Fibroblast of skin of right quadriceps (primary cell): Measurements from ENCODE around the gene INPP5J.
"Not testable (repeated sequence)": the region's sequence is repeated elsewhere in the genome, so short reads cannot be mapped to it uniquely, and the experiment has no call there.

Source experiments
- DNase-seq: peaks from one replicate; pipeline ENCODE4 v3.0.0-alpha.2; 2013

The INPP5J gene

DNA sequence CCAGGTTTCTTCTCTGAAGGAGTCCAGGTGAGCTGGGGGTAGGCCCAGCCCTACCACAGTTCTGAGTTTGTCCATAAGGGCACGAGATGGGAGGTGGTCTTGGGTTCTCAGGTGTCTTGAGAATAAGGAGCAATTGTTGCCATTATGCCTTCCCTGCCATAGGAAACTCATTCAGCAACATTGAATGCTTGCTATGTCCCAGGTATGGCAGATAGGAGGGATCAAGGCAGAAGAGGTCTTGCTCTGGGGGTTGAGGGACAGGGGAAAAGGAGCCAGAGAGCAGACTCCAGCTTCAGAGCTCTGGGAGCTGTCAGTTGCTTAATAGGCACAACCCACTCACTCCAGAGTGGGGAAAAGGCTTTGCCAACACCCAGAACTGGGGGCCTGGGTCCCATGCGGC lies 19.7 kb upstream of the INPP5J start:
- DNase-seq = no peak

DNA sequence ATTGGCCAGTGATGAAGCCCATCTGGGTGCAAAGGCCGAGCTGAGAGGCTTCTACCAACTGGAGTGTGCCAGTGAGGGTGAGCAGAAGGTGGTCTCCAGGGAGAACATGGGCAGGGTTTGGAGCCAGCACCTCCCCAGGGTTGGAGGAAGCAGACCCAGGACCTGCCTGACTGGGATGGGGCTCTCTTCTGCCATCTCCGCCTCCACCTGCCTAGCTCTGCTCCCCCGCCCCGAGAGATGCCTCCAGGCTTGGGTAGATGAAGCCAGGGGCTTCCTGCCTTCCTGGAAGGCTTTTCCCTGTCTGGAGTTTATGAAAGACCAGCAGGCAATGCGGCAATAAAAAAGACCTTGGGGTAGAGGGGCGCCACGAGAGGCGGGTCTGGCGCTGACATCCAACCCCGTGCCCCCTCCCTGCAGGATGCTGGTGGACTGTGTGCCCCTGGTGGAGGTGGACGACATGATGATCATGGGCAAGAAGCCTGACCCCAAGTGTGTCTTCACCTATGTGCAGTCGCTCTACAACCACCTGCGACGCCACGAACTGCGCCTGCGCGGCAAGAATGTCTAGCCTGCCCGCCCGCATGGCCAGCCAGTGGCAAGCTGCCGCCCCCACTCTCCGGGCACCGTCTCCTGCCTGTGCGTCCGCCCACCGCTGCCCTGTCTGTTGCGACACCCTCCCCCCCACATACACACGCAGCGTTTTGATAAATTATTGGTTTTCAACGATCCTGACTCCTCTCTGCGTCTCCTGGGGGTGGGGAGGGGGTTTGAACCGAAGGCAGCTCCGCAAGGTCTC lies 18.7 kb upstream of the INPP5J start:
- DNase-seq = no peak

DNA sequence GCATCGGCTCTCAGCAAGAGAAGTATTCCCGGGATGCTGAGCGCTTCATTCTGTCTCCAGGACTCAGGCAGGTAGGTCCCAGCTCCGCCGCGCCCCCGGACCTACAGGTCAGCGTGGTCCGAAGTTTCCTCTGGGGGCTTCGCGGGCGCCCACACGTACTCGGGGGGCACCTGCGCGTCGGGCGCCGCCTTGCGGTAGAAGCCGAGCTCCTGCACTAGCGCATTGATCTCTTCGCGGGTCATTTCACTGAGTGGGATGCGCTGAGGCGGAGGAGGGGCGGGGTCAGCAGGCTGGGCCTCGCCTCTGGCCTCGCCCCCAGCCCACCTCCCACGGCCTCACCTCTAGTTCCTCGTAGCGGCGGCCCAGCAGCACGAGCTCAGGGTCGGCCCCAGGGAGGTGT lies 17.9 kb upstream of the INPP5J start:
- no peak for DNase-seq

DNA sequence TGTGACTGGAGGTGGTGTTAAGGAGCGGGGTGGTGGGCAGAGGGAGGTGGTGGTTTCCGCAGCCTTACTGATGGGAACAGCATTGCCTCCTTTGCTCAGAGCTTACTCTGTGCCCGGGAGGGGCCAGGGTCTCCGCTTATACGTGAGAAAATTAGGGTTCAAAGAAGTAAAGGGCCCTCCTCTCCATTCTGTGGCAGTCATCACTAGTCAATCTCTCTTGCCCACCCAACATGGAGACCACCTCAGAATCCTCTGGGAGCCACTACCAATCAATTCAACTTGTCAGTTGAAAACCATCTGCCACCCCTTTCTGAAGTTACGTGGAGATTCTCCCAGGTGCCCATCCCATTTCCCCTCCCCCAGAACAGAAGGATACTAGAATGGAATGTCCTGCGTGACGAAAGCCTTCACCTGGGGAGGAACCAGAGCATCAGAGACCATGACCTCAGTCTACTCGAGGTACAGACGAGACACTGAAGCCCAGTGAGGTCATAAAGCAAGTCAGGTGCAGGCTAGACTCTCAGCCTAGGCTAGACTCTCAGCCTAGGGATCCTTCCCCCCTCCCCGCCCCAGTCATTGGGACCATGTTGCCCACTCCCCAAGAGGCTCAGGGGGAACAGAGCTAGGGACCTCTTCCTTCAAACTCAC lies 17.4 kb upstream of the INPP5J start:
- no peak for DNase-seq

DNA sequence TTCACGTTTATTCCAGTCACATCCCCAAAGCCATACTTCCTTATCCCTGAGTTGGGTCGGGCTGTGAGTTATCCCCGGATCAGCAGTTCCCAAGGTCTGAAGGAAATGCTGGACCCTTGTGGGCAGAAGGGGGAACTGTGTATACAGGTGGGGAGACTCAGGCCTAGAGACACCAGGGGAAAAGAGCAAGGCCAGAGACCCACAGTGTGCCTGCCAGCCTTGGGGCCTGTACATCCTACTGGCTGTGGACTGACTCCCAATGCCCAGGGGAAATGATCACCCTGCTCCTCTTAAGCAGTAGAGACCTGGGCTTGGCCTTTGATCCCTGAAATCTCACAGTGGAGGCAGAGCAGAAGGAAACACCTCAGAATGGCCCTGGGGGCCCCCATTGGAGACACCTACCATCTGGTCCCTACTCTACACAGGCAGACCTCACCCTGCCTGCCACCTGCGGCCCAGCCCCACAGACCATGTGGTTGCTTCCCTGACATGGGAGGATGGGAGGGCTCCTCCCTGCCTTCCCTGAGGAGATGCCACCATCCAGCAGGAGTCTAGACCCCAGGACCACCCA lies 16.7 kb upstream of the INPP5J start:
- no peak for DNase-seq

DNA sequence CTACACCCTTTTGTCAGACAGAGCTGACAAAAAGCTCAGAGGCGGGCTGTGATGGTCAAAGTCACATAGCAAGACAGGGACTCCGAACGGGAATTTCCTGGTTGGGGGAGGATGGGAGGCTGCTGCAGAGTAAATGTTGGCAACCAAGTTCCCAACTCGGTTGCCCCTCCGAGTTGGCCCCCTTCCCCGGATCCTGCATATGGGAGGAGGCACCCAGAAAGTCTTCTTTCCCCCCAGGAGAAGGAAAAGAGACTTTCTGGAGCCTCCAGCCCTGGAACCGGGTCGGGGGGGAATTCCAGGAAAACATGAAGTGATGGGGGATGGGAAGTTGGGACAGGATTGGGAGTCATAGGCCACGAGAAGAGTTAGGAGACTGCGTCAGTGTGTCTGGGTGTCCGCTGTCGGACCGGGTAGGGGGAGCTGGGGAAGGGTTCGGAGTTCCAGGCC lies 16.0 kb upstream of the INPP5J start:
- DNase-seq = peak; percentile 57

DNA sequence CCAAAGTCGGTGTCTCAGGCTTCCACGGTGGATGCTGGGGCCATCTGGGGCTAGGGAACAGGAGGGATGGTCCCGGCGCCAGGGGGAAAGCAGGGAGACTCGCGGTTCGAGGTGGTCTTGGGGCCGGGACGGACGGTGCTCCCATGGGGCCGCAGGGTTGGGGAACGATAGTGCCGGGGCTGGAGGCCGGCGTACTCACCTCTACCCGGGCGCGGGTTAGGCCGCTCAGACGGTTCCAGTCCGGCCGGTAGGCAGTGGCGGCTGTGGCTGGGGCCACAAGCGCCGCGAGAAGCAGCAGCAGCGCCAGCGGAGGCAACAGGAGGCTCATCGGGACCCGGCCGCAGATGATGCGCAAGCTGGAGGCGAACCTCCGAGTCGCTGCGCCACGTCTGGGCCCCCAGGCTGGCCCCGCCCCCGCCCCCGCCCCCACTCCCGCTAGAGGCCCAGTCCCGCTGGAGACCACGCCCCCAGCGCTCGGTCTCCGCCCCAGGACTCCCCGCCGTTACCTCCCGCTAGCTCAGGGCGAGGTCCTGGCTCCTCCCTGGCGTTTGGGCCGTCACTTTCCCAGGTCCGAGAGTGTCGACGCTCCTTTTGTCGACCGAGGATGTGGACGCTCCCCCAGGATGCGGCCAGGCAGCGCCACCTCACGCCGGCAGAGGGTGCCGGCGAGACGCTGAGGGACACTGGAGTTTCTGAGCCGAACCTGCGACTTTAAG lies 15.4 kb upstream of the INPP5J start, which contains the start of gene SELENOM:
Gene SELENOM, minus strand, starts transcription at position 391 of the 716 bp plus-strand sequence. Its CDS starts 63 bp downstream, at position 328.
- DNase-seq = peak; percentile 99

DNA sequence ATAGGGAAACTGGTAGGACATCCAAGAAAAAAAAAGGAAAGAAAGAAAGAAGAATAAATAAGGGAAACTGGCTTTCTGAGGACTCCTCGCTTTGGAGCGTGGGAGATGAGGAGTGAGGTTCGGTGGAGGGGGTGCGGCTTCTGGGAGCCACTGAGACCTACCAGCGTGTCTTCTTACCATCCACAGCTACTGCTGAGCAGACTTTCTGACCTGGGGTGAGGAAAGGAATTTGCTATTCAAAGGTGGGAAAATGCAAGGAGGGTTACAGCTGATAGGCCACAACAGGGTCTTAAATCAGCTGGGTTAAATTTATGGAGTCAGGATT lies 14.9 kb upstream of the INPP5J start:
- no peak for DNase-seq

DNA sequence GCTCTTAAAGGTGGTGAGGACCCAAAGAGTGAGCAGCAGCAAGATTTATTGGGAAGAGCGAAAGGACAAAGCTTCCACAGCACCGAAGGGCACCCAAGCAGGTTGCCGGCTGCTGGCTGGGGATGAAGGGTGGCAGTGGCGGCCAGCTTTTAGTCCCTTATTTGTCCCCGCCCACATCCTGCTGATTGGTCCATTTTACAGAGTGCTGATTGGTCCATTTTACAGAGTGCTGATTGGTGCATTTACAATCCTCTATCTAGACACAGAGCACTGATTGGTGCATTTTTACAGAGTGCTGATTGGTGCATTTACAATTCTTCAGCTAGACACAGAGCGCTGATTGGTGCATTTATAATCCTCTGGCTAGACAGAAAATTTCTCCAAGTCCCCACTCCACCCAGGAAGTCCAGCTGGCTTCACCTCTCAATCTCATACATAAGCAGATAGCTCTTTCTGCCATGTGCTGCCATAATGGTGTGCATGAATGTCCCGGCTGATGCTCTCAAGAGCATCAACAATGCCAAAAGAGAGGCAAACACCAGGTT lies 10.1 kb upstream of the INPP5J start:
- not testable (repeated sequence) for DNase-seq

DNA sequence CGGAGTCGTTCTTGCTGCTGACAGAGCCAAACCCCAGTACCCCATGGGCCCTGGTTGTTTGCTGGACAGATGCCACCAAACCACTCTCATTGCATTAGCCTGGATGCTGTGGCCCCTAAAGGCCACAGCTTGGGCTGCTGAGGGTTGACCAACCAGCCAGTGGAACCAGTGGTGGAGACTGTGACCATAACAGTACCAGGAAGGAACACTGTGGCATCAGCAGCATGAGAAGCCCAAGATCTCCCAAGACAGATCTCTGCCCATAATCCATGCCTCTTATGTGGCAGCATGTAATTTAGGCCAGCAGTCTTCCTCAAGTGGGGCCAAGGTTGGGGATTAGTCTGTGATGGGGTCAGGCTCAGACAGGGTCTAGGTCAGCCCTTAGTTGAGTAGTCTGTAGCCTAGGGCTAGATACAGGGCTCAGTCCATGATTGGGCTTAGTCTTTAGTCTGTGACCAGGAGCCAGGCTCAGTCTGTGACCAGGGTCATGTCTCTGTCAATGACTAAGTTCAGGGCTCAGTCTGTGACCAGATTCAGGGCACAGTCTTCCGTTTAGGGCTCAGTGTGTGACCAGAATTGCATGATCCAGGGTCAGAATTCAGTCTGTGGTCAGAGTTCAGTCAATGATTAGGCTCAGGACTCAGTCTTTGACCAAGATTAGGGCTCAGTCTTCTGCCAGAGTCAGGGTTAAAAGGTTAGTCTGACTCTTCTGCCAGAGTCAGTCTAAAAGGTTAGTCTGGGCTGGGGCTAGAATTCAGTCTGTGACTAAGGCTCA lies 4.5 kb upstream of the INPP5J start:
- no peak for DNase-seq

DNA sequence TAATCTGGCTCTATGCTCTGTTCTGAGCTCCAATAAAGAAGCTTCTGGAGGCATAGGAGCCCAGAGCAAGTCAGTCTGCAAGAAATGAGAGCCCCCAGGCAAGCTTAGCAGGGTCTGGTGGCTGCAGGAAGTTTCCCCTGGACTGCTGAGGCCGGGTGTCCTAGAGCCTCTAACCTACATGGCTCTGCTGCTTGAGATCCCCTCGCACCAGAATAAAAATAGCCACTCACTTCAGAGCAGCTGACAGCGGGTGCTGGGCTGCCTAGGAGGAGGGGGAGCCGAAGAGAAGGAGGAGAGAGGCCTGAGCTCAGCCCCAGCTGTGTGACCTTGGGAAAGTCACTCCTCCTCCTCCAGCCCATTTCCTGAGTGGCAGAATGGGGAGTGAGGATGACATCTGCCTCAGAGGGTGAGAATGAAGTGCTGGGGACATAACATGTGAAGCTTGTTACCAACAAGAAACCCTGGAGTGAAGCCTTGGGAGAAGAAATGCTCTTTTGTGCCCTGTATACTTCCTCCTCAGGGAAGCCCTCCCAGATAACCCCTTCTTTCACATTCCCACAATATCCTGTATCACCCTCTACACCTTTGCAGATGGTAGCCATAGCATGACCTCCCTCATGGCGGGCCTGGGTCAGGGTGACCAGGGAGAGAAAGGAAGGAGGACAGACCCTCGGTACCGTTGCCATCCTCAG lies 3.6 kb upstream of the INPP5J start:
- DNase-seq = no peak

DNA sequence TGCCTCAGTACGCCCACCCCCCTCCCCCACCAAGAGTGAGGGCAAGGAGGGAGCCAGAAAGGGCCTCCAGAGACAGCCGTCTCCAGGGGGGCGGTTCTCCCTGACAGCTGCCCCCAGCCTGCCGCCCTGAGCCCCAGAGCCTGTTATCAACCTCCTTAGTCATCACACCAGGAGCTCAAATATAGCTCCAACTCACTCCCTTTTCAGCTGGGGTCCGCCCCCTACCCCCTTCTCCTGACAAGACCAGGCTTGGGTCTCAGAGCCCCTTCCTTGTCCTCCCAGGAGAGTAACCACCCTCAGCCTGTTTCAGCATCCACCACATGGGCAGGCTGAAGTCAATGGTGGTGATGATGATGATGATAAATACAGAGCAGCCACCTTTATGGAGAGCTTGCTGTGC lies 2.5 kb upstream of the INPP5J start:
- no peak for DNase-seq

DNA sequence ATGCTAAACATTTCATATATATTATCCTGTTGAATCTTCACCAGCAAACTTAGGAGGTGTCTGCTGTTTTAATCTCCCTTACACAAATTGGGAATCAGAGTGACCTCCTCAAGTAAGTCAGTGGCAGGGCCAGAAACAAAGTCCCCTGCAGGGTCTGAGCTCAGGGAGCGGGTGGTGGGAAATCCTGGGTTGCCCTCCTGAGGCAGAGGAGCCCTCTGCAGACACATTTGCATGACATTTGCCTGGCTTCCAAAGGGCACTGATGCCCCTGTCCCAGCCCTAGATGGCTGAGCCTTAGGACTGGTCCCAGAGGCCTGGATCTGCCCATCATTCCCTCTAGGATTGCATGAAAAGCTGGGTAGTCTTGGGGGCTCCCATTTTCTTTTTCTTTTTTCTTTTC lies 2.1 kb upstream of the INPP5J start:
- no peak for DNase-seq

DNA sequence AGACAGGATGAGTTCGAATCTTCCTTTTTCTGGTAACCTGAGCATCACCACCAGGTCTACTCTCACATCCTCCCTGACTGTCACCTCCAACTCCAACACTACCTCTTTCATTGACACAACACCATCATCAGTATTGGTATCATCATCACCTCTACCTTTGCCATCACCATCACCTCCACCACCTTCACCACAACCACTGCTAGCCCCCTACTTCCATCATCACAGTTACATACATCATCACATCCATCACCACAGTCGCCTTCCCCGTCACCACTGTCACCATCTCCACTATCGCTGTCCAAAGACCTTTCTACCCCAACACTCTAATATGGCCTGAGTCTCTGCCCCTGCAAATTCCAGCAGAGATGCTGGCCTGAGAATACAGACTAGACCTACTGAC lies 1.4 kb upstream of the INPP5J start:
- DNase-seq = no peak

DNA sequence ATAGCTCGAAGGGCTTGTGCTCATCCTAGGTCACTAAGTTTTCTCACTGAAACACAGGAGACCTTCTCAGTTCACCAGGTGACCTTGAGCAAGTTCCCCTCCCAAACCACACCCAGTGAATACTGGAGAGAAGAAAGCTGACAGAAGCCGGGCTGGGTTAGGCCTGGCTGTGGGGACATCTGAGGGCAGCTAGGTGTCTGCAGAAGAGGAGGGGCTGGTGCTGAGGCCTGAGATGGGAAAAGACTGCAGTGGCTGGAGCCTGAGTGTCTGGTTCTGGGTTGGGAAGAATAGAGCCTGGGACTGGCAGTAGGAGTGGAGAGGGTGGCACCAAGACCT lies 602 bp upstream of the INPP5J start:
- DNase-seq = no peak

DNA sequence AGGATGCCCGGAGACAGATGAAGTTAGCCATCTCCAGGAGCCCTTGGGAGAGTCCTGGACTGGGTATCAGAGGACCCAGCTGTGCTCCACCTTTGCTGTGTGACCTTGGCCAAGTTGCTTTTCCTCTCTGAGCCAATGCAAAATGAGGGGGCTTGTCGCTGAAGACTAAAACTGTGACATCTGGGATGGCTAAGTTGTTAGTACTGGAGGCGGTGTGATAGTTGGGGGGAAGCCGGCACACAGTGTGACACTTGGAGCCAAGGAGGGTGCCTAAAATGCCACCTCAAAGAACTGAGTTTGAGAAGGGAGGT lies 481 bp downstream of the INPP5J start:
- DNase-seq = no peak

DNA sequence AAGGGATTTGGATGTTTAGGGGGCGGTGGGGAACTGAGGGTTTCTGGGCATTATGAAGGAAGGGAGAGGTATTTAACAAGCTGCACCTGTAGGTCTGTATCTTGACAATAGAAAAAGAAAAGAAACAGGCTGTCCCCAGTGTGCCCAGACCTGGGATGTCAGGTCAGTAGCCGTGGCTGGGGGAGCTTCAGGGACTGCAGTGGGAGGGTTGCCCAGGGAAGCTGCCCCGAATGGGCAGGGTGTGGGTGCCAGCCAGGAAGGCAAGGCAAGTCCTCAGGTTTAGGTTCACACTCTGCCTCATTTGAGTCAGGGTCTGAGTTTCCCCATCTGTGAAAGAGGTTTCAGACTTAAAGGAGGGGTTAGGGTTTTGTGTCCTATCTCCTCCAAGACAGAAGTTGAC lies 1.5 kb downstream of the INPP5J start:
- no peak for DNase-seq

DNA sequence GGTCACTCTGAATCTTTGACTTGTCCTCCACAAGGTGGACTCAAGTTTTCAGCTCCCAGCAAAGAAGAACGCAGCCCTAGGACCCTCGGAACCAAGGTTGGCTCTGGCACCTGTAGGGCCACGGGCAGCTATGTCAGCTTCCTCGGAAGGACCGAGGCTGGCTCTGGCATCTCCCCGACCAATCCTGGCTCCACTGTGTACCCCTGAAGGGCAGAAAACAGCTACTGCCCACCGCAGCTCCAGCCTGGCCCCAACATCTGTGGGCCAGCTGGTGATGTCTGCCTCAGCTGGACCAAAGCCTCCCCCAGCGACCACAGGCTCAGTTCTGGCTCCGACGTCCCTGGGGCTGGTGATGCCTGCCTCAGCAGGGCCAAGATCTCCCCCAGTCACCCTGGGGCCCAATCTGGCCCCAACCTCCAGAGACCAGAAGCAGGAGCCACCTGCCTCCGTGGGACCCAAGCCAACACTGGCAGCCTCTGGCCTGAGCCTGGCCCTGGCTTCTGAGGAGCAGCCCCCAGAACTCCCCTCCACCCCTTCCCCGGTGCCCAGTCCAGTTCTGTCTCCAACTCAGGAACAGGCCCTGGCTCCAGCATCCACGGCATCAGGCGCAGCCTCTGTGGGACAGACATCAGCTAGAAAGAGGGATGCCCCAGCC lies 2.2 kb downstream of the INPP5J start:
- no peak for DNase-seq

DNA sequence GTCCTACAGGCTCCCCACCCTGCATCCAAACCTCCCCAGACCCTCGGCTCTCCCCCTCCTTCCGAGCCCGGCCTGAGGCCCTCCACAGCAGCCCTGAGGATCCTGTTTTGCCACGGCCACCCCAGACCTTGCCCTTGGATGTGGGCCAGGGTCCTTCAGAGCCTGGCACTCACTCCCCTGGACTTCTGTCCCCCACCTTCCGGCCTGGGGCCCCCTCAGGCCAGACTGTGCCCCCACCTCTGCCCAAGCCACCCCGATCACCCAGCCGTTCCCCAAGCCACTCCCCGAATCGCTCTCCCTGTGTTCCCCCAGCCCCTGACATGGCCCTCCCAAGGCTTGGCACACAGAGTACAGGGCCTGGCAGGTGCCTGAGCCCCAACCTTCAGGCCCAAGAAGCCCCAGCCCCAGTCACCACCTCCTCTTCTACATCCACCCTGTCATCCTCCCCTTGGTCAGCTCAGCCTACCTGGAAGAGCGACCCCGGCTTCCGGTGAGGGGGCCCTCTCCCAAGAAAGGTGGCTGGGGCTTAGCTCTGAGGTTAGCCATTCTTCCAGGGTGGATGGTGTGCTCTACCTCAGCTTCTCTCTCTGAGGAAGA lies 2.9 kb downstream of the INPP5J start:
- DNase-seq = no peak

DNA sequence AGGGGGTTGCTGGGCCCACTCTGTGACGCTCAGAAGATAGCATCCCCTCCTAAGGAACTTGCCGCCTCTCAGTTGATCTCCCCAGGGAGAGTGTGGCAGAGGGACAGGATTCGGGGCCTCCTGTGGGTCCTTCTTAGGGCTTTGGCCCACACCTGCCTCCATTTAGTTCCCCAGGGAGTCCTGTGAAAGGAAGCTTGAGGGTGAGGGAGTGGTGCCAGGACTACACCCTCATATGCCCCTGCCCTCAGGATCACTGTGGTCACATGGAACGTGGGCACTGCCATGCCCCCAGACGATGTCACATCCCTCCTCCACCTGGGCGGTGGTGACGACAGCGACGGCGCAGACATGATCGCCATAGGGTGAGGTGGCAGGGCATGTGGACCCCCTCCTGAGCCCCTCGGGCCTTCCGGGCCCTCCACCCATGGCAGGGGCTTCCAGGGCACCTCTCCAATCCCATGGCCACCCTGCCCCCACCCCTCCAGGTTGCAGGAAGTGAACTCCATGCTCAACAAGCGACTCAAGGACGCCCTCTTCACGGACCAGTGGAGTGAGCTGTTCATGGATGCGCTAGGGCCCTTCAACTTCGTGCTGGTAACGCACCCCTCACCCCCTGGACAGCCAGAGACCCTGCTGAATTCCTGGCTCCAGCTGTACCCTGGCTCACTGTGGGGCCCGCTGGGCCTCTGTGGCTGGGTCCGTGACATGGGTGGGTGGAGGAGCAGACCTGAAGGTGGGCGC lies 3.5 kb downstream of the INPP5J start:
- no peak for DNase-seq

DNA sequence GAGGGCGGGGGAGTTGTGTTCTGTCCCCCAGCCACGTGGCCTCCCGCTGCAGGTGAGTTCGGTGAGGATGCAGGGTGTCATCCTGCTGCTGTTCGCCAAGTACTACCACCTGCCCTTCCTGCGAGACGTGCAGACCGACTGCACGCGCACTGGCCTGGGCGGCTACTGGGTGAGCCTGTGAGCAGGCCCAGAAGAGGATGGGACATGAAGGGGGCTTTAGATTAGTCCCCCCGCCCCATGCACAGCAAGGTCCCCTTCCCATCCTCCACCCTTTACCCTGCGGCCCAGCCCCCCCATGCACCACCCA lies 4.1 kb downstream of the INPP5J start:
- no peak for DNase-seq
